Fibroblast of the conjunctiva (primary cell): Measurements from ENCODE around the gene NGF.
"Not testable (repeated sequence)": the region's sequence is repeated elsewhere in the genome, so short reads cannot be mapped to it uniquely, and the experiment has no call there.

Experiments
- DNase-seq: peaks from one replicate; pipeline ENCODE4 v3.0.0-alpha.2; 2010; ENCODE audit warnings: low read depth

The NGF gene

DNA sequence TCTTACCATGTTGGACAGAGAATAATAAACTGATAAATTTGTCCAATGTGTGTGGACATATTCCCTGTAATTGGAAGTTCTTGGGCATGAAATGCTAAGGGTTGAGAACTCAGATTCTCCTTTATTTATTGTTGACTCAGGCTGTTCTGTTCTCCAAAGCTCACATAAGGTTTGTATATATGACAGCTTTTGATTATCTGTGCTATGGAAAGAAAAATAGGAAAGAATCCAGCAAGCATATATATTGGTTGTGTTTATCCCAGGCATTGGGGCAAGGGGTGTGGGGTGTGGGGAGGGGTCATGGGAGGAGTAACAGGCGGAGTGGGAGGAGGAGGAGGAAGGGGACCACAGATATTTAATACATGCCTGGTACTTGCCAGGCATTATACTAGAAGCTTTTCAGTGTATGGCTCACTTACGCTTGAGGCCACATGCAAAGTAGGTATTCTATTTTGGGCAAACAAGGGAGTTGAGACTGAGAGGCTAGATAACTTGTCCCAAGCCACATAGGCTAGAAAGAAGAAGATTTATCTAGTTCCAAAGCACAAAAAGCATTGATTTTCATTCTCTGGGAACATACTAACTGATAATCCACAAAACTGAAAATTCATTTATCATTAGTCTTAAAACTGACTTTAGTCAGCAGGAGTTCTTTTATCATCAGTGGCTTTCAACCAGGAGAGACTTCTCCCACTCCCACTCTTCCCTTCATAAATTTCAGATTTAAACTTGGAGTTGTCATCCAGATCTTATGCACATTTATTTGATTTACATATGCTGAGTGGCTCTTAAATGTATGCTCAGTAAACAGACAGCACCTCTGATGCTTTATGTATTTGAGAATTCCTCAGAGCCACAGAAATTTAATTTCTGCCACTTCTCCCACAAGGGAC, 27.2 kb downstream of the NGF start:
- DNase-seq = no peak

DNA sequence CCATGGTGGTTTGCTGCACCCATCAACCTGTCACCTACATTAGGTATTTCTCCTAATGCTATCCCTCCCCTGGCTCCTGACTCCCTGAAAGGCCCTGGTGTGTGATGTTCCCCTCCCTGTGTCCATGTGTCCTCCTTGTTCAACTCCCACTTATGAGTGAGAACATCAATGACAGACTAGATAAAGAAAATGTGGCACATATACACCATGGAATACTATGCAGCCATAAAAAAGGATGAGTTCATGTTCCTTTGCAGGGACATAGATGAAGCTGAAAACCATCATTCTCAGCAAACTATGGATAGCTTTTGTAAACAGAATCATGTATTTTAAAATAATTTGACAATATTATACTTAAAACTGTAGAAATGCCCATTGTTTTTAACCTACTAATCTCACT, 28.5 kb downstream of the NGF start:
- DNase-seq = not testable (repeated sequence)

DNA sequence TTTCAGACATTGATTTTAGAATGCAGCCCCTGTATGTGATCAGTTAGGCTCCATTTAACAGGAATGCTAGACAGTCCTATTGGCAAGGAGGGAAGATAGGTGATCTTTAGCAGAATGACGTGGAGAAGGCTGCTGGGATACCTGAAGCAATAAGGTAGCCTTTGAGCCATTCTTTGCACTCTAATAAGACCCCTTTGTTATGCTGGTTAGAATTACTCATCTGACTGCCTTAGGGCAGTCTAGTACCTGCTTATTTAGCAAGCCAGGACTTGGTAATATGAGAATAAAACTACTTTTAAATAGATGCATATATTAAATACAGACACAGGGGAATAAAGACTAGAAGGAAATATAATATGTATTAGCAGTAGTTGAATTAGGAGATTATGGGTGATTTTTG, 29.1 kb downstream of the NGF start:
- no peak for DNase-seq

- no peak for DNase-seq
These were observed 30.4 kb downstream of the NGF start for GRCh38 chr1:115307661-115308060.

DNA sequence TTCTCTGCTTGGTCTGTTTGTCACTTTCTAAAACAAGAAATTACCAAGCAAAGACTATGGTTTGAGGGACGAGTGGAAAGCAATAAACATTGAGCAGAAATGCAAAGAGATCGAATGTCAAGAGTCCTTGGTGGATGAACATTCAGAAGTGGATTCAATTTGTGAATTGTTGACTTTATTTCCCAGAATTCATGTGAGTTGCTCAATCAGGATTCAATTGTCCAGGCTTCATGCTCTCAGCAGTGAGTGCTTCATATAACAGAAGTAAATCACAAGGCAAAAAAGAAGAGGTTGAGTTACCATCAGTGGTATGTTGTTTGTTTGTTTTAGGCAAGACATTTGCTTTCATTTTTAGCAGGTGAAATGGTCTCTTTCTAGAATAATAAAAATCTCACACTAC, 31.9 kb downstream of the NGF start:
- DNase-seq = no peak

DNA sequence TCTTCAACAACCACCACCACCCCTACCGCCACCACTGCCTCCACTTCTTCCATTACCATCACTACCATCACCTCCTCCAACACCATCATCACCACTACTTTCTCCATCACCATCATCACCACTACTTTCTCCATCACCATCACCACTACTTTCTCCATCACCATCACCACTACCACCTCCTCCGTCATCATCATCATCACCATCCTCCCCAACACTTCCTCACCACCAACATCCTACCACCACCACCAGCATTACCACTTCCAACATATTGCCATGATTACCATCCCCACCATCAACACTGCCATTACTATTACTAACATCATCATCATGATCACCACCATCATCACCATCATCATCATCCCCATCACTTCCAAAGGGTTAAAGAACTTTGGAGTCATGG, 34.7 kb downstream of the NGF start:
- no peak for DNase-seq

- peak; percentile 88 for DNase-seq
These were observed 35.6 kb downstream of the NGF start for GRCh38 chr1:115302390-115302961.

GRCh38 chr1:115301438-115302020, 36.5 kb downstream of the NGF start:
- no peak for DNase-seq

GRCh38 chr1:115300087-115300876, 37.8 kb downstream of the NGF start:
- peak; percentile 49 for DNase-seq

- DNase-seq = no peak
These were observed 38.8 kb downstream of the NGF start for GRCh38 chr1:115299266-115299665.

- no peak for DNase-seq
These were observed 41.1 kb downstream of the NGF start for GRCh38 chr1:115296981-115297380.

GRCh38 chr1:115295904-115296696, 41.9 kb downstream of the NGF start:
- DNase-seq = no peak

DNA sequence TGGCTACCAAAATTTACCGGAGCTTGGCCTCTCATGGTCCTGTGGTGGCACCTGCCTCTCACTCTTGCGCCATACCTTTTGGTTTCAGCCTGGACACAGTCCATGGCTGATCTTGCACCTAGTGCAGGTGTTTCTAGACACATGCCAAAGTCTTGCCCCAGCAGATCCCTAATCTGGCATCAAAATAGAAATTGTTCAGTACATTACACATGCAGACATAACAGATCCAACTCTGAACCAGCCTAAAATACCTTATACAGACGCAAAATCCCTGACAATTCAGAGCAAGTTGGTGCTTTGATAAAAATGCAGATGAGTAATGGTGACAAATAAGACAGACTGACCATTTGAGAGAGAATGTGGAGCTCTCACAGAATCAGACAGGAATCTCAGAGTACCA, 44.1 kb downstream of the NGF start:
- no peak for DNase-seq

GRCh38 chr1:115293006-115293405, 45.0 kb downstream of the NGF start:
- DNase-seq = no peak

DNA sequence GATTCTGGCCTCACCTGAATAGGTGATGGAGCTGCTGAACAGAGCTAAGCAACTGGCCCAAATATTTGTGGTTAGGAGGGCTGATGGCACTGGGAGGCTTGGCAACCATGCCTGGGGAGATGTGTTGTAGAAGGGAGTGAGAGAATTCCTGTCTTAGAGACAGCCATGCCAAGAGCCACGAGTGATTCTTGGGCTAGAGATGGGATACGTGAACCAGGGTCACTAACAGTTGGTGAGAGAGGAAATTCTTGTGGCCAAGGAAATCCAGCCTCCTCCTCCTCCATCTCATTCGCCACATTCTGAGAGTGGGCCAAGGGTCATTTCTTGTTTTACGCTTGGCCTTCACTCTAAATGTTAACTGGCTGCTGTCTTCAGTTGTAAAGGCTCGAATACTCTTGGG, 46.3 kb downstream of the NGF start:
- DNase-seq = no peak

DNA sequence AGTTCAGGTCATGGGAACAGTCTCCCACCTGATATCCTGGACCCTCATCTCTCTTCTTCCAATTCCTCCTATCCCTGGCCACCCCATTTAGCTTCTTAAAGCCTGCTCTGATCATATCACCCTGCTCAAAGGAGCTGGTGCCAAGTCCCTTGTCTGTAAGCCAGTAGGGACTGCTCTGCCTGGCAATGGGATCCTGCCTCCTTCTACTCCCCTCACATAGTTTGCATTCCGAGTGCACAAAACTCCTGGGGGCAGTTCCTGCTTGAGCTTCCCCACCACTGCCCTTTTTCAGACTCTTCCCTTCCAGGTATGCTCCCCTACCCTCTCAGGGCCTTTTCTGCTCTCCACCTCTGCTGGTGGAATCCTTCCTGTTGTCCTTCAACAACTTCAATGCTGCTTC, 48.1 kb downstream of the NGF start:
- DNase-seq = no peak

- DNase-seq = no peak
These were observed 49.4 kb downstream of the NGF start for GRCh38 chr1:115288591-115289198.

GRCh38 chr1:115286431-115287205, 51.4 kb downstream of the NGF start:
- DNase-seq = no peak

DNA sequence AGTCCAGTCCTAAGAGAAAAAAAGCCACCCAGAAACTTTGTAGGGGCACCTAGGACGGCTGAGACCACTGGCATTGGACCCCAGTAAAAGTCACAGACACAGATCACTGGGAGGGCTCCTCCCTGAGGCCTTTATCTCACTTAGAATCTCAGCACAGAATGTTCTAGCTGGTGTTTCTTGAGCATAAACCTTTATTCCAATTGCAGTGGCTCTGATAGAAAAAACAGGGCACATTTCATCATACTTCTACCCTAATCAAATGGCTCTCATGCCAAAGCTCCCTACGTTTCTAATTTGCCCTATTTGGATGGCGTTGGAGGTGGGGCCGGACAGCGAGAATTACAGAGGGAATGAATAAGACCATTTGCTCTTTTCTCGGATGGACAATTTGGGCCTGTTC, 53.8 kb downstream of the NGF start:
- DNase-seq = peak; percentile 80

DNA sequence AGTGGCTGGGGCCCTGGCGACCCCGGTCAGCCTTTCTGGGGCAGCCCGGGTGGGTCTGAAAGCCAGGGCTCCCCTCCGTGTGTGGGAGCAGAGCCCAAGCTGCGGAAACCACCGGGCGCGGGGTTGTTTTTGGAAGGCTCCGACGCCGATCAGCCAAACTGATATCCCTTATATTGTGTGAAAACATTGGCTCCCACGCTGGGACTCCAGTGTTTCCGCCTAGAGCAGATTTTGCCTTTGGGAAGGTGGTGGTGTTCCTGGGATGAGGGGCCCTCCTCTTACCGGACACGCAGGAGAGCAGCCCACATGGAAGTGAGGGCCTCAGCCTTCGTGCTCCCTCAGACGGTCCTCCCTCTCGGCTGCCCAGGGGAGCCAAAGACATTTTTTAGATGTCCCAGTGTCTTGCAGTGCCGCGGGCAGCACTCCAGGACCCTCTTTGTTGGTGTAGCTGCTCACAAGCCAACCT, 54.3 kb downstream of the NGF start:
- no peak for DNase-seq
